HG02763 (cell line): ENCODE results near the gene TMEM87A.
A peak's percentile ranks its signal among the peaks of the same experiment; 100 is the strongest.
"Not testable (repeated sequence)": the region's sequence is repeated elsewhere in the genome, so short reads cannot be mapped to it uniquely, and the experiment has no call there.

Source experiments
- ATAC-seq: cut with Tn5 transposase; IDR thresholded peaks from one replicate; pipeline ENCODE4 v1.9.1; 2021; ENCODE audit warnings: mild to moderate bottlenecking, moderate library complexity; ENCODE audit not compliant: unreplicated experiment

TMEM87A gene, protein sequence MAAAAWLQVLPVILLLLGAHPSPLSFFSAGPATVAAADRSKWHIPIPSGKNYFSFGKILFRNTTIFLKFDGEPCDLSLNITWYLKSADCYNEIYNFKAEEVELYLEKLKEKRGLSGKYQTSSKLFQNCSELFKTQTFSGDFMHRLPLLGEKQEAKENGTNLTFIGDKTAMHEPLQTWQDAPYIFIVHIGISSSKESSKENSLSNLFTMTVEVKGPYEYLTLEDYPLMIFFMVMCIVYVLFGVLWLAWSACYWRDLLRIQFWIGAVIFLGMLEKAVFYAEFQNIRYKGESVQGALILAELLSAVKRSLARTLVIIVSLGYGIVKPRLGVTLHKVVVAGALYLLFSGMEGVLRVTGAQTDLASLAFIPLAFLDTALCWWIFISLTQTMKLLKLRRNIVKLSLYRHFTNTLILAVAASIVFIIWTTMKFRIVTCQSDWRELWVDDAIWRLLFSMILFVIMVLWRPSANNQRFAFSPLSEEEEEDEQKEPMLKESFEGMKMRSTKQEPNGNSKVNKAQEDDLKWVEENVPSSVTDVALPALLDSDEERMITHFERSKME

DNA sequence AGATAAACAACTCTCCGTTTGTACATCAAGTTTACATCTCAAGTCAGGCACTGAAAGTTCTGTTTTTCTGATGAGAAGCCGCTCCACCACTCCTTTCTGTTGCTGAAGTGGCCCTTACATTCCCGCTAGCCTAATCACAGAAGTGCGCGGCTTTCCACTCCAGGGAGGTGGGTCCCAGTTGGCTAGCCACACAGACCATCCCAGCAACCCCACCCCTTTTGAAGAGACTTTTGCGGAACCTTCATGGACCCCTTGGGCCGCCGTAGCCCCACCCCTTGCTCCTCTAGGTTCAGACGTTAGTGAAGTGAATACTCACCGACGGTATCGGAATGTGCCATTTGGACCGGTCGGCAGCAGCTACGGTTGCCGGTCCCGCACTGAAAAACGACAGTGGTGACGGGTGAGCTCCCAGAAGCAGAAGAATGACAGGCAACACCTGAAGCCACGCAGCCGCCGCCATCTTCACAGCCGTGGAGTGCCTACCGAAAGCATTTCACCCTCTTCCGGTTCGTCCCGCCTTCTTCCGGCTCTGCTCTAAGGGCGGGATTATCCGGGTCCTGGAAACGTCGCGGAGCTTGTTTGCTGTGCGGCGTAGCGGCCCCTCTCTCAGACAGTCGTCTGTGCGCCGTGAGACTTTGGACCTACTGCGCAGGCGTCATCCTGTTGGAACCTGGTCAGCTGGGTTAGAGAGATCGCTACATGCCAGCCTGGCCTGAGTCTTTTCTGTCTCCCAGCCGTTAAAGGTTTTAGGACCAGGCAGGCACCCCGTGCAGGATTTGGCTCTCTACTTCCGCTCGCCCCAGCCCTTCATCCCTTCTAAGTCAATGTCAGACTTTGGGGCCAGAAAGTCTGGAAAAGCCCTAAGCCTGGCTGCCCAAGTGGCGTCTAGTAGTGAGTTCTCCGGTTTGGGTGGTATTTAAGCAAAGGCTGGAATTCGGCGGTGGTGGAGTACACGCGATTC is at the start of gene TMEM87A, which contains the start of gene GANC:
TMEM87A (minus strand) TSS at position 495 of the 961 bp plus-strand sequence; CDS start at position 460, 35 bp downstream.
GANC (plus strand) TSS at position 263 of the 961 bp plus-strand sequence. CDS start 1,281 bp downstream, outside the sequence.
- peak; percentile 91 for ATAC-seq

DNA sequence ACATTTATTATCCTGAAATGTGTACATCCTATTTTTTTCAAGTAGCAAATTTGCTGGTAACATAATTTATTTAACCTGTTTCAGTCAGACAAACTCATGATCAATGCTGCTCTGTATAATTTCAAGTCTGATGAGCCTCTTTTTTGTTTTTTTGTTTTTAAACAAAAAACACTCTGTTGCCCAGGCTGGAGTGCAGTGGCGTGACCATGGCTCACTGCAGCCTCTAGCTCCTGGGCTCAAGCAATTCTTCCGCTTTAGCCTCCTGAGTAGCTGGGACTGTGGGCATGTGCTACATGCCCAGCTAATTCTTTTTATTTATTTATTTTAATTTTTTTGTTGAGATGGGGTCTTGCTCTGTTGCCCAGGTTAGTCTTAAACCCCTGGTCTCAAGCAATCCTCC is 46.0 kb upstream of the TMEM87A start:
- ATAC-seq: no peak

DNA sequence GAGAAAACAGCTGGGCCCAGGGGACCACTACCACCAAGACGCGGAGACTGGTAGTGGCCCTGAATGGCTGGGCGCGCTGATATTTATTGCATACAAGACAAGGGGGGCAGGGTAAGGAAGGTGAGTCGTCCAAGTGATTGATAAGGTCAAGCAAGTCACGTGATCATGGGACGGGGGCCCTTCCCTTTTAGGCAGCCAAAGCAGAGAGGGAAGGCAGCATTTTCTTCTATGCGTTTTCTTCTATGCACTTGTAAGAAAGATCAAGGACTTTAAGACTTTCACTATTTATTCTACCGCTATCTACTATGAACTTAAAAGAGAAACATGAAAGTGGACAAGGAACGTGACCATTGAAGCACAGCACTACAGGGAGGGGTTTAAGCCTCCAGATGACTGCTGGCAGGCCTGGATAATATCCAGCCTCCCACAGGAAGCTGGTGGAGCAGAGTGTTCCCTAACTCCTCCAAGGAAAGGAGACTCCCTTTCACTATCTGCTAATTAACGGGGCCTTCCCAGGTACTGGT is 43.1 kb upstream of the TMEM87A start:
- ATAC-seq: not testable (repeated sequence)

DNA sequence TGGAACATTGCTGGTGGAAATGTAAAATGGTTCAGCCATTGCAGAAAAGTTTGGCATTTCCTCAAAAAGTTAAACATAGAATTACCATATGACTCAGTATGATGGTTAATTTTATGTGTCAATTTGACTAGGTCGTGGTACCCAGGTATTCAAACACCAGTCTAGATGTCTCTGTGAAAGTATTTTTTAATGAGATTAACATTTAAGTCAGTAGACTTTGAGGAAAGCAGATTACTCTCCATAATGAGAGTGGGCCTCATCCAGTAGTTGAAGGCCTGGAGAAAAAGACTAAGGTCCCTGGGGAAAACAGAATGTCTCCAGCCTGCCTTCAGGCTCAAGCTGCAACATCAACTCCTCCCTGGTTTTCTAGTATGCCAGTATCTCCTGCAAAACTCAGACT is 42.3 kb upstream of the TMEM87A start:
- no peak for ATAC-seq

DNA sequence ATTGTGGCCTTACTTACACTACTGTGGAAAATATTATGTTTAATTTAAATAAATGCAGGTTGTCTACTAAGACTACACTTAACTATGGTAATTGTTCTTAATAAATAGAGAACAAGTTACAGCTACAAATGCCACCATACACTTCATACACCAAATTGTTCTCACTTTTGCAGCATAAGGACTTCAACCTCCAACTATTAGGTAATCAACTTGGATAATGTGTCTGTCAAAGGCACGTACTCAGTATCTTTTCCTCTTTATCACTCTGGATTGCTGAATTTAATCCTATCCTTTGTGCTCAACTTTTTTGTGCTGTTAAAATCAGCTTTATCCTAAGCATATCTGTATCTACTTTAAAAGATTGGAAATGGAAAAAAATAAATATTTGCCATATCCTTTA is 41.6 kb upstream of the TMEM87A start:
- no peak for ATAC-seq

DNA sequence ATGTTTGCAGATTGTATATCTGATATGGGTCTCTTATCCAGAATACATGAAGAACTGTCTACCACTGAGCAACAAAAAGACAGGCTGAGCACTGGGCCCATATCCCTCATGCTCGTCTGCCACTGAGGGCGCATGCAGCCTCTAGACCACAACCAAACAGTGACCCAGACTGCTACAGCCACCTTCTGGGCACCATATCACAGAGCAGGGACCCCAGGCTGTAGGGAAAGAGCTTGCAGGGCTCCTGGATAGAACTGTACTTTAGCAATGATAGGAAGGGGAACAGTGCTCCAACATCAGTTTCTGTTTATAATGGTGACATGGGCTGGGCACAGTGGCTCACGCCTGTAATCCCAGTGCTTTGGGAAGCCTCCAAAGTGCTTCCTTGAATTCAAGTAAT is 40.2 kb upstream of the TMEM87A start:
- no peak for ATAC-seq

DNA sequence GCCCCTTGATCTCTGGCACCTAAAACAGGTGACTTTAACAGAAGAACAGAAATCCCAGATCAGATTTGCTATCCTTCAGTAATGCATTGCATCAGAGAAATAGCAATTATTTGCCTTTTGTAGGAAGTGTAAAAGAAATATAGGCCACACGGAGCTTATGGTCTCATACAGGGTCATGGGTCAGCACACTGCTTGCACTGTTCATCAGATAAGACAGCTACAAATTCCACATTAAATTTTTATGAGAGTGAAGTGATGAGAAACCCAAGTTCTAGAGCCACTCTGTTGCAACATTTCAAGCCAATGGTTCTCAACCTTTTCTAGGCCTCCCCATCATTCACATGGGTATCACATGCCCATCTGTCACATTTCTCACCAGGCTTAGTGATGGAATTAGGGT is 33.4 kb upstream of the TMEM87A start:
- no peak for ATAC-seq

DNA sequence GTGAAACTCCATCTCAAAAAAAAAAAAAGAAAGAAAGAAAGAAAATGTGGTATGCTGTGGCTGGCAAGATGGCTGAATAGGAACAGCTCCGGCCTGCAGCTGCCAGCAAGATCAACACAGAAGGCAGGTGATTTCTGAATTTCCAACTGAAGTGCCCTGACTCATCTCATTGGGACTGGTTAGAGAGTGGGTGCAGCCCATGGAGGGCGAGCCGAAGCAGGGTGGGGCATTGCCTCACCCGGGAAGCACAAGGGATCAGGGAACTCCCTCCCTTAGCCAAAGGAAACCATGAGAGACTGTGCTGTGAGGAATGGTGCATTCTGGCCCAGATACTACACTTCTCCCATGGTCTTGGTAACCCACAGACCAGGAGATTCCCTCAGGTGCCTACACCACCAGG is 27.8 kb upstream of the TMEM87A start:
- not testable (repeated sequence) for ATAC-seq

DNA sequence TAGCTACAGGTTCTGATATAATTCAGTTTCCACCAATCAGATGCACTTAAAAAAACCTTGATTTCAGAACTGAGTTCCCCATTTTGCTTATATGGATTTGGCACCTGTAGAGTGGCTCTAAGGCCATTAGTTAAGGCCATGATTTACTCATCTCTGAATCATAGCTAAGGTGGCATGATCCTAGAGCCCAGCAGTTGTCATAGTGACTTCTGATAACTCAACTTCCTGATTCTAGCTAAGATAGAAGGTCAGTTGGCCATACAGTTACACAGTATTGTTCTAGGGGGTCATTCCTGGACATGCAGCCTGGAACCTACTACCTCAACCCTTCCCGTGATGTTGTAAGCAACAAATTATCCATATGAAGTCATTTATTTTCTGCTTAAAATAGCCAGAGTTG is 15.9 kb upstream of the TMEM87A start:
- ATAC-seq: no peak

DNA sequence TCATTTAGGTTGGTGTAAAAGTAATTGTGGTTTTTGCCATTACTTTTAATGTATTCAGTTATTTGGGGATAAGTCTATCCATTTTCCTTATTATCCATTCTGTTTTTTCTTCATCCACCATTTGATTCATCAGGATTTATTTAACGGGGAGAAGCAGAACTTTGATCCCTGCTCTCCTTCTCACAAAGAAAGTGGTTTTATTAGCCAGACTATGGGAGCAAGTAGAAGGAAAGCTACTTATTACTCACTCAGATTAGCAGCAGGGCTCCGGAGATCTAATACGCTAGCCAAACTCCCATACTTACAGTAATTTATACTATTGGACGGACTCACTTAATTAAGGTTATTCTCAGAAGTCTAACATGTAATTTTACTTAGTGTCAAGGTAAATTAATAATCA is 14.7 kb upstream of the TMEM87A start:
- no peak for ATAC-seq

DNA sequence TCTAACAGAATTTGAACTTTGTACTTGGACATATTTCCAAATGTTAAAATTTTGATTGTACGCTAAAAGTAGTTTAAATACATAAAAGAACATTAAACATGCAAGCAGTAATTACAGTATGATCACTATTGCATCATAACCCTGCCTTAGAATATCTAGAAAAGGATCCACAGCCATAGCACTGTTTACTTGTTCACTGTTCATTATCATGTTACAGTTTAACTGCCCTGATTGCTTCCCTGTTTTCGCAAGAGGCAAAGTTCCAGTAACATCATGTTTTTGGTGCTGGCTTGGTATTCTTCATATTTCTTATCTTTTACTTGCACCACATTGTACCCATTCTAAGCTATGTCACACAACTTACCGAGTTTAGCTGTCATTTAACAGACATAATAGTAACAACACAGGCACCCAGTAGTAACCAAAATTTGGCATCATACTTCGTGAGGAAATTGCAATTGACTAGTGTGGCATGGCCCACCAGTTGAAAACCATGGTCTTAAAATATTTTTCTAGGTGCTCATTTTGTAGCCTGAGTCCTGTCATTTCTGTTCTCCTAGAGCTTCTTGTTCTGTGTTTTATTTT is 13.3 kb upstream of the TMEM87A start:
- no peak for ATAC-seq

DNA sequence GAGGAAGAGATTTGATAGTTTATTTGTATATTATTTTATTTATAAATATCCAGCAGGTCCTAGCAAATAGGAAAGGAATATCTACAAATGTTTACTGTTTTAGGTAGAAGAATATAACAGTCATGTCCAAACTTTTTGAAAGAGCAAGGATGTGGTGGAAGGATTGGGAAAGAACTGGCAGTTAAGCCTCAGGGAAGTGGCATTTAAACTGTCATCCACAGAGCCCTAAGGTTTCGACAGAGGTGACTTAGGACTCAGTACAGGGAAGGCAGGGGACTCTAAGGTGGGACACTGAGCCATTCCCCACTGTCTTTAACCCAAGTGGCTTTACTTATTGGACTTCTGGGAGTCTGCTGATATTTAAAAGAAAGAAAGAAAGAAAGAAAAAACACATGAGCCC is 11.8 kb upstream of the TMEM87A start:
- no peak for ATAC-seq

DNA sequence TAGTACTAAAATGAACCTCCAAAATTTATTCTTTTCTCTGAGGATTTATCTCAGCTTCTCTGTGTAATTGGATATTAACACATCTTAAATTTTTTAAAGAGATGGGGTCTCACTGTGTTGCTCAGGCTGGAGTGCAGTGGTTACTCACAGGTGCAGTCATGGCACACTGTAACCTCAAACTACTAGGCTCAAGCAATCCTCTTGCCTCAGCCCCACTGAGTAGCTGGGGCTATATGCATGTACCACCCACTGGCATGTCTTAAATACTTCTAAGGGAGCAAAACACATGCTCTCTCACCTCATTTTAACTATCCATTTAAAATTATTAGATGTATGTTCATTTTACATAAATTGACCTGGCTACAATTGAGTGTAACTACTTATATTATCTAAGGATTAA is 11.3 kb upstream of the TMEM87A start:
- no peak for ATAC-seq

DNA sequence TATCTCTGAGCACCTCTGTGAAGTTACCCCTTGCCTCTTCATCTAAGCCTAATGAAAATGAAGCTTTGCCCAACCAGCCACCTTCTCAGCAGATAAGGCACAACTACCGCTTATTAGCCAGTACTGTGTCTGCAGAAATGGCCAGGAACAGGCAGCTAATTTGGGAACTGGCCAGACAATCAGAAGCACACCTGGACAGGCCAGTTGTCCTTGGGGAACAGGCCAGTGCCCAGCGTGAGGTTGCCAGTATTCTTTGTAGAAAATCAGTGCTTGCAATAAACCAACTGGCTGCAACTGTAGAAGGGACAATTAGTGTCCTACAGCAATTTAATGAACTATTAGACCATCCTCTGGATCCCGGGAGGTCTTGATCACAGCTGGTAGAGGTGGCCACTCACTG is 10.4 kb upstream of the TMEM87A start:
- ATAC-seq: no peak

DNA sequence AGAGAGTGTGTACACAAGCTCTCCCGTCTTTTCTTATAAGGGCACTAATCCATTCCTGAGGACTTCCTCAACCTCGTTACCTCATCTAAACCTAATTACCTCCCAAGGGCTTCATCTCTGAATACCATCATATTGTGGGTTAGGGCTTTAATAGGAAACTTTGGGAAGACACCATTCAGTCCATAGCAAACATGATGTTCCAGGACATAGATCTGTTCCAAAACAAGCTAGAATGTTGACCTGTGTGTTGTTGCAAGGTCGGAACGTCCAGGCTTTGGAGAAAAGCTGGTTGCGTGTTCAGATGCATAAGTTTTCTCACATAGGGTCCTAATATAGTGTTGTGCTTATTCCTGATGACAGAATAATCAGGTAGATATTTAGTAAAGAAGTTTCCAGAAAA is 9.7 kb upstream of the TMEM87A start:
- no peak for ATAC-seq

DNA sequence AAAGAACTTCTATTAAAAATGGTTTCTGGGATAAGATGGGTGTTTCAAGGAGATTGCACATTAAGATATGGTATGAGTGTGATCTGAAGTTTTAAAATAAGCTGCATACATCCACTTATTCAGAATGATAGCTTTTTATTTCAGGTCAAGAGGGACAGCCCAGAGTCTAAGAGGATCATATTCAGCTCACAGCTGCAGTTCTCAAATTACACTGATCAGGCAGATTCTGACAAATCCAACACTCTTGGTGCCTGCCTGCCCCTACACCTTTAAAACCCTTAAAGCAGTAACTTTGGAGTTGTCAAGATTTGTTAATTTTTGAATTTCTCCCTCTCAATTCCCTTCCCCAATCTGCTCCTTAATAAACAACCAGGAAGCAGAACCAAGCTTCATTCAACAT is 9.1 kb upstream of the TMEM87A start:
- no peak for ATAC-seq

DNA sequence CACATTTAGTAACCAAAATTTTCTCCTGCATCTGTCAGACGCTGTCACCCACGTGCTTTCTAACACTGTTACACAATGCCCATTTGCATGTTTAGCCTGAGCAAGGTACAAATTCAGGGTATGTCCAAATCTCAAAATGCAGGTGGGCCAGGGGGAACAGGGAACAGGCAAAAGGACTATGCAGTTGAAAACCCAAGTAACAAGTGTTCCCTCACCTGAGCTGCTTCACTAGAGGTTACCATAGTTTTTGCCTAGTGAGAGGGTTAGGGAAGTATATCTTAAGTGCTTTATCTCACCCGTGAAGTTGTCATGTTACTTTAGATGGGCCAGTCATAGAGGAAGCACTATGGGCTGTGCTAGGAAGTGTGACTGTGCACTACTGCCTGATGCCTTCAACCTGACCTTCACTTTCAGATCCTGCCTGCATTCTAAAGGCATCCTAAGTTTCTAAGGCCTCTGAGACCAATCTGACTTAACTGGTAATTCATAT is 6.0 kb upstream of the TMEM87A start:
- ATAC-seq: no peak

DNA sequence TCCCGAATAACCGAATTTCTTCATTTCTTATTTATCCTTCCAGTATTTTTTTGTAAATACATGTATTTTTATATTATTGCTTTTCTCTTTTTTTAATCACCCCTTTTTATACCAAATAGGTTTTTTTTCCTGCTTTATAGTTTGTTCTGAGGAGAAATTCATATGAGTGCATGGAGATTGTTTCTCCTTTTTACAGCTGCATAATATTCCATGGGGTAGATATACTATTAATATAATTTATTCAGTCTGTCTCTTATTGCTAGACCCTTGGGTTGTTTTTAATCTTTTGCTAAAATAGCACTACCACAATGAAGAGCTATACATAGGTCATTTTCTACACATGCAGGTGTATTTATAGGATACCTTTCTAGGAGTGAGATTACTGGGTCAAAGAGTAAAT is 3.5 kb upstream of the TMEM87A start:
- ATAC-seq: no peak

DNA sequence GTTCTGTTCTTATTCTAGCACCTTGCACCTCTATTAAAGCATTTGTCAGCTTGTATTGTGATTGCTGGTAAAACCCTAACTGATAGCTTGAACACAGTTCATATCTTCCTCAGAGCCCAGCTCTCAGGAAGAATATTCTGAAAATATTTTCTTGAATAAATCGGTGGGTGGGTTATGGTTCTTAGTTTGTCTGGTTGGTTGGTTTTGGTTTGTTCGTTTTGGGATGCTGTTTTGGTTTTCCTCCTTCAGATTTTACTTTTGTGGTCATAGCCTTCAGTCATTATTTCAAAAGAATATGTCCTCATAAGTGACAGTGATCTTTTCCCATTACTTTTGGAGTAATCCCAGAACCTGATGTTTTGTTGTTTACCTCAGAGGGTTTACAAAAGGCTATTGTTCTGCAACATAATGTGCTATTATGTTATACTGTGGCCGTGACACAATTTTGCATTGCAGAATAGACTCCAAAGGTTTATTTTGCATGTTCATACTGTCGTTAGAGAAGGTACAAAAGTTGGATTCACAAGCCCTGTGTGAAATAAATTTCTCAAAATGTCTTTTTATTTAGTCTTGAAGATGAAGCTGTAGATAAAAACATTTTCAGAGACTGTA is 2.7 kb upstream of the TMEM87A start:
- no peak for ATAC-seq

DNA sequence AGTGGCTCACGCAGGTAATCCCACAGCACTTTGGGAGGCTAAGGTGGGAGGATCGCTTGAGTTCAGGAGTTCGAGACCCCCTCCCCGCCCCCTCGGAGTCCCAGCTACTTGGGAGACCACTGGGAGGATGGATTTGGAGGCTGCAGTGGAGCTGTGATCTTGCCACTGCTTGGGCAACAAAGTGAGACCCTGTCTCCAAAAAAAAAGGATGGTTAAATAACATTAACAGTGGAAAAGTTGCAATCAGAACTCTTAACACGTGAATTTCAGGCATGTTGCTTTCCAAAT is 1.4 kb upstream of the TMEM87A start:
- ATAC-seq: no peak
